ENCODE results near the gene THAP4.
A peak's percentile ranks its signal among the peaks of the same experiment; 100 is the strongest.

The THAP4 gene

GRCh38 chr2:241648453-241648852 lies 11.5 kb upstream of the THAP4 start:
- no peaks in the 10 kb centered on the region for H3K9me3 ChIP-seq (replicated peaks; ENCODE audit: low read length)
- H3K4me1 ChIP-seq (ENCODE audit: control insufficient read depth, insufficient read depth, low read length) = peaks cover 7% of the 10 kb centered on the region
- no peak overlapping the region for H3K4me2 ChIP-seq (ENCODE audit: low read length)
- peaks cover 29% of the 10 kb centered on the region for H3K36me3 ChIP-seq (ENCODE audit: insufficient read depth, low read length)
- no peak overlapping the region for H3K4me3 ChIP-seq (ENCODE audit: low read length)
- H3K9ac ChIP-seq (ENCODE audit: low read depth, low read length) = no peak overlapping the region
- H3K27me3 ChIP-seq (ENCODE audit: control insufficient read depth, insufficient read depth, low read length) = no peaks in the 10 kb centered on the region

GRCh38 chr2:241645915-241646645 lies 9.1 kb upstream of the THAP4 start:
- Histone ChIP-seq H3K9me3 (replicated peaks; ENCODE audit: low read length) (no peaks in the 10 kb centered on the region), H3K4me1 (ENCODE audit: control insufficient read depth, insufficient read depth, low read length) (peaks cover 7% of the 10 kb centered on the region), H3K4me3 (ENCODE audit: low read length) (no peak overlapping the region), H3K36me3 (ENCODE audit: insufficient read depth, low read length) (peaks cover 6% of the 10 kb centered on the region), H3K9ac (ENCODE audit: low read depth, low read length) (no peak overlapping the region), H3K27me3 (ENCODE audit: control insufficient read depth, insufficient read depth, low read length) (no peaks in the 10 kb centered on the region), H3K4me2 (ENCODE audit: low read length) (no peak overlapping the region)

GRCh38 chr2:241645056-241645914 lies 8.3 kb upstream of the THAP4 start:
- Histone ChIP-seq H3K27me3 (ENCODE audit: control insufficient read depth, insufficient read depth, low read length) (no peaks in the 10 kb centered on the region), H3K4me2 (ENCODE audit: low read length) (no peak overlapping the region), H3K36me3 (ENCODE audit: insufficient read depth, low read length) (peaks cover 3% of the 10 kb centered on the region), H3K4me1 (ENCODE audit: control insufficient read depth, insufficient read depth, low read length) (peaks cover 7% of the 10 kb centered on the region), H3K9ac (ENCODE audit: low read depth, low read length) (no peak overlapping the region), H3K9me3 (replicated peaks; ENCODE audit: low read length) (no peaks in the 10 kb centered on the region), H3K4me3 (ENCODE audit: low read length) (no peak overlapping the region)

- Histone ChIP-seq H3K4me1 (ENCODE audit: control insufficient read depth, insufficient read depth, low read length) (peaks cover 11% of the 10 kb centered on the region), H3K36me3 (ENCODE audit: insufficient read depth, low read length) (peaks cover 7% of the 10 kb centered on the region), H3K9ac (ENCODE audit: low read depth, low read length) (no peak overlapping the region), H3K4me3 (ENCODE audit: low read length) (no peak overlapping the region), H3K9me3 (replicated peaks; ENCODE audit: low read length) (no peaks in the 10 kb centered on the region), H3K27me3 (ENCODE audit: control insufficient read depth, insufficient read depth, low read length) (no peaks in the 10 kb centered on the region), H3K4me2 (ENCODE audit: low read length) (no peak overlapping the region)
These were observed 4.7 kb upstream of the THAP4 start for GRCh38 chr2:241641631-241642030.

GRCh38 chr2:241640165-241640795 lies 3.3 kb upstream of the THAP4 start:
- Histone ChIP-seq H3K4me2 (ENCODE audit: low read length) (no peak overlapping the region), H3K9me3 (replicated peaks; ENCODE audit: low read length) (no peaks in the 10 kb centered on the region), H3K36me3 (ENCODE audit: insufficient read depth, low read length) (peaks cover 4% of the 10 kb centered on the region), H3K9ac (ENCODE audit: low read depth, low read length) (no peak overlapping the region), H3K4me3 (ENCODE audit: low read length) (no peak overlapping the region), H3K4me1 (ENCODE audit: control insufficient read depth, insufficient read depth, low read length) (peaks cover 15% of the 10 kb centered on the region), H3K27me3 (ENCODE audit: control insufficient read depth, insufficient read depth, low read length) (no peaks in the 10 kb centered on the region)

- Histone ChIP-seq H3K9ac (ENCODE audit: low read depth, low read length) (no peak overlapping the region), H3K36me3 (ENCODE audit: insufficient read depth, low read length) (peaks cover 10% of the 10 kb centered on the region), H3K4me2 (ENCODE audit: low read length) (peak overlapping the region; percentile 98), H3K9me3 (replicated peaks; ENCODE audit: low read length) (no peaks in the 10 kb centered on the region), H3K4me3 (ENCODE audit: low read length) (peak overlapping the region; percentile 100), H3K27me3 (ENCODE audit: control insufficient read depth, insufficient read depth, low read length) (no peaks in the 10 kb centered on the region), H3K4me1 (ENCODE audit: control insufficient read depth, insufficient read depth, low read length) (peaks cover 22% of the 10 kb centered on the region)
These were observed 2.4 kb upstream of the THAP4 start for GRCh38 chr2:241639385-241639784.

GRCh38 chr2:241638940-241639339 lies 2.0 kb upstream of the THAP4 start:
- Histone ChIP-seq H3K9me3 (replicated peaks; ENCODE audit: low read length) (no peaks in the 10 kb centered on the region), H3K9ac (ENCODE audit: low read depth, low read length) (no peak overlapping the region), H3K36me3 (ENCODE audit: insufficient read depth, low read length) (peaks cover 13% of the 10 kb centered on the region), H3K4me1 (ENCODE audit: control insufficient read depth, insufficient read depth, low read length) (peaks cover 22% of the 10 kb centered on the region), H3K27me3 (ENCODE audit: control insufficient read depth, insufficient read depth, low read length) (no peaks in the 10 kb centered on the region), H3K4me2 (ENCODE audit: low read length) (peak overlapping the region; percentile 98), H3K4me3 (ENCODE audit: low read length) (peak overlapping the region; percentile 100)

- H3K9me3 ChIP-seq (replicated peaks; ENCODE audit: low read length) = no peaks in the 10 kb centered on the region
- peak overlapping the region; percentile 100 for H3K9ac ChIP-seq (ENCODE audit: low read depth, low read length)
- no peaks in the 10 kb centered on the region for H3K27me3 ChIP-seq (ENCODE audit: control insufficient read depth, insufficient read depth, low read length)
- H3K36me3 ChIP-seq (ENCODE audit: insufficient read depth, low read length) = peaks cover 20% of the 10 kb centered on the region
- H3K4me1 ChIP-seq (ENCODE audit: control insufficient read depth, insufficient read depth, low read length) = peaks cover 22% of the 10 kb centered on the region
- H3K4me3 ChIP-seq (ENCODE audit: low read length) = peak overlapping the region; percentile 100
- peak overlapping the region; percentile 98 for H3K4me2 ChIP-seq (ENCODE audit: low read length)
These were observed 1.1 kb upstream of the THAP4 start for GRCh38 chr2:241637795-241638660.

GRCh38 chr2:241636182-241637017 lies 558 bp downstream of the THAP4 start:
- peaks cover 34% of the 10 kb centered on the region for H3K36me3 ChIP-seq (ENCODE audit: insufficient read depth, low read length)
- no peaks in the 10 kb centered on the region for H3K9me3 ChIP-seq (replicated peaks; ENCODE audit: low read length)
- H3K4me3 ChIP-seq (ENCODE audit: low read length) = peak overlapping the region; percentile 100
- peak overlapping the region; percentile 100 for H3K9ac ChIP-seq (ENCODE audit: low read depth, low read length)
- no peaks in the 10 kb centered on the region for H3K27me3 ChIP-seq (ENCODE audit: control insufficient read depth, insufficient read depth, low read length)
- H3K4me1 ChIP-seq (ENCODE audit: control insufficient read depth, insufficient read depth, low read length) = peaks cover 22% of the 10 kb centered on the region
- peak overlapping the region; percentile 98 for H3K4me2 ChIP-seq (ENCODE audit: low read length)

- H3K4me3 ChIP-seq (ENCODE audit: low read length) = peak overlapping the region; percentile 100
- no peaks in the 10 kb centered on the region for H3K9me3 ChIP-seq (replicated peaks; ENCODE audit: low read length)
- peak overlapping the region; percentile 98 for H3K4me2 ChIP-seq (ENCODE audit: low read length)
- peaks cover 40% of the 10 kb centered on the region for H3K36me3 ChIP-seq (ENCODE audit: insufficient read depth, low read length)
- H3K27me3 ChIP-seq (ENCODE audit: control insufficient read depth, insufficient read depth, low read length) = no peaks in the 10 kb centered on the region
- peaks cover 22% of the 10 kb centered on the region for H3K4me1 ChIP-seq (ENCODE audit: control insufficient read depth, insufficient read depth, low read length)
- peak overlapping the region; percentile 100 for H3K9ac ChIP-seq (ENCODE audit: low read depth, low read length)
These were observed 1.2 kb downstream of the THAP4 start for GRCh38 chr2:241635756-241636155.
